Fibroblast of mammary gland (primary cell): ENCODE measurements around the gene ABCG1.

Experiments used
- DNase-seq: peaks from one replicate; pipeline ENCODE4 v3.0.0-alpha.2; 2010; ENCODE audit warnings: low read depth
- H3K4me3 ChIP-seq: 2 replicates; pipeline ENCODE4 v1.5.1; 2011; ENCODE audit warnings: low read depth, mild to moderate bottlenecking, low read length, moderate library complexity; ENCODE audit not compliant: control insufficient read depth
- TF ChIP-seq, protein P1 (sequence below): conservative IDR thresholded peaks from 2 replicates; pipeline ENCODE4 v1.5.1; 2011; ENCODE audit warnings: low read depth, low read length, inconsistent platforms; ENCODE audit not compliant: control insufficient read depth, insufficient read depth

Gene ABCG1

DNA sequence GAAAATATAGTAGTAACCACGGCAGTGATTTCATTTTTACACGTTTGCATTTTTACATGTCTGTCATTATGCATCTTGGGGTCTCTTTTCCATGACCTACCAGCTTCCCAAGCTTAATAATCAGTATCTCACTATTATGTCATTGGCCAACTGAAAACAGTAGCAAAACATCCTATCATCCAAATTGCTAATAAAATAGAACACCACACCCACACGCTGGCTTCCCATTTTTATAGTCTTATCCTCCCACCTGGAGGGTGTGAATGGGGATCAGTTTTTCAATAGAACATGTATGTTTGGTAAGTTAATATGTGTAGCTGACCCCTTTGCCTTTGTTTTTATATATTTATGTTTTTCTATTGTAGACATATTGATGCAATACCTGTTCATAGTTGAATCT lies 84.5 kb downstream of the ABCG1 start:
- TF ChIP-seq, protein P1, sequence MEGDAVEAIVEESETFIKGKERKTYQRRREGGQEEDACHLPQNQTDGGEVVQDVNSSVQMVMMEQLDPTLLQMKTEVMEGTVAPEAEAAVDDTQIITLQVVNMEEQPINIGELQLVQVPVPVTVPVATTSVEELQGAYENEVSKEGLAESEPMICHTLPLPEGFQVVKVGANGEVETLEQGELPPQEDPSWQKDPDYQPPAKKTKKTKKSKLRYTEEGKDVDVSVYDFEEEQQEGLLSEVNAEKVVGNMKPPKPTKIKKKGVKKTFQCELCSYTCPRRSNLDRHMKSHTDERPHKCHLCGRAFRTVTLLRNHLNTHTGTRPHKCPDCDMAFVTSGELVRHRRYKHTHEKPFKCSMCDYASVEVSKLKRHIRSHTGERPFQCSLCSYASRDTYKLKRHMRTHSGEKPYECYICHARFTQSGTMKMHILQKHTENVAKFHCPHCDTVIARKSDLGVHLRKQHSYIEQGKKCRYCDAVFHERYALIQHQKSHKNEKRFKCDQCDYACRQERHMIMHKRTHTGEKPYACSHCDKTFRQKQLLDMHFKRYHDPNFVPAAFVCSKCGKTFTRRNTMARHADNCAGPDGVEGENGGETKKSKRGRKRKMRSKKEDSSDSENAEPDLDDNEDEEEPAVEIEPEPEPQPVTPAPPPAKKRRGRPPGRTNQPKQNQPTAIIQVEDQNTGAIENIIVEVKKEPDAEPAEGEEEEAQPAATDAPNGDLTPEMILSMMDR = no peak
- H3K4me3 ChIP-seq = no peak overlapping the region
- DNase-seq = no peak

DNA sequence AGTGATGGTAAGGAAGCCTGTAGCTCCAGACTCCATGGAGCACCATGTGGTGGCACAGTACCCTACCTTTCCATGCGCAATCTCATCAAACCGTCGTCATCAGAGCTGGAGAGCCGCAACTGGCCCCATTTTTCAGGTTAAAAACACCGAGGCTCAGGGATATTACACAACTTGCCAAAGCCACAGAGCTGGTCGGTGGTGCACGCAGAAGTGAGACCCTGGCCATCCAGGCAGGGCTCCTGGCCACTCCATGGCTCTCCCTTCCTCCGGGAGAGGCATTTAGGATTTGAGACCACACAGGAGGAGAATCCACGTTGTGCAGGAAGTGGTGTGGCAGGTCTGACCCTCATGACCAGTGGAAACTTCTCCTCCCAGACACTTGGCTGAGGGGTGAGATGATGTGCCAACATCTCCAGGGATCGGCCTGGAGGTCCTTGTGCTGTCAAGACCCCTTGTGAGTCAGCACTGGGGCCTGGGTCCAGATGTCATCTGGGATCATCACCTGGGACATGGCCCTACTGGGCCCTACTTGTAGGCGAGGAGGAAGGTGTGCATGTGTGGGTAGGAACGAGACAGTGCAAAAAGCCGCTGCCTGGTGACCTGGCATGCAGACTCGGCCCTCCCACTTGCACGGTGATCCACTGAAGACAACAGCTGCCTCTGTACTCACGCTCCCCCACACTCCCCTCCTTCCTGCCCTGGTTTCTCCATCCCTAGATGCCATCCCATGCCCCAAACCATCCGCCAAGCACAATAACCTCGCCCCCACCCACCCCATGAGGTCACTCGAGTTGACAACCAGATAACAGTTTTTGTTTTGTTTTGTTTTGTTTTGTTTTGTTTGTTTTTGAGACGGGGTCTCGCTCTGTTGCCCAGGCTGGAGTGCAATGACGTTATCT lies 85.9 kb downstream of the ABCG1 start:
- TF ChIP-seq, protein P1 = no peak
- no peak overlapping the region for H3K4me3 ChIP-seq
- DNase-seq = no peak

DNA sequence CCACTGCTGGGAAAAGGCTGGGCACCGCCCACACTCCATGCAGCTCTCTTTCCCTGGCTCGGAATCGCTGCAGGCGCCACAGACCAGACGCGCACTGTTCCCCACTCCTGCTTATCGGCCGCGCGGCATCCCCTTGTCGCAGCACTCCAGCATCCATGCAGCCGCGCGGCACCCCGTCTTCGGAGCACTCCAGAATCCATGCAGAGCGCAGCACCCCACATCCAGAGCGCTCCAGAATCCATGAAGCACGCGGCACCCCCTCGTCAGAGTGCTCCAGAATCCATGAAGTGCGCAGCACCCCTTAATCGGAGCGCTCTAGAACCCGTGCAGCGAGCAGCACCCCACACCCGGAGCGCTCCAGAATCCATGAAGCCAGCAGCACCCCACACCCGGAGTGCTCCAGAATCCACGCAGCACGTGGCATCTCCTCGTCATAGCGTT lies 86.8 kb downstream of the ABCG1 start:
- DNase-seq = no peak
- no peak overlapping the region for H3K4me3 ChIP-seq
- TF ChIP-seq, protein P1 = no peak

DNA sequence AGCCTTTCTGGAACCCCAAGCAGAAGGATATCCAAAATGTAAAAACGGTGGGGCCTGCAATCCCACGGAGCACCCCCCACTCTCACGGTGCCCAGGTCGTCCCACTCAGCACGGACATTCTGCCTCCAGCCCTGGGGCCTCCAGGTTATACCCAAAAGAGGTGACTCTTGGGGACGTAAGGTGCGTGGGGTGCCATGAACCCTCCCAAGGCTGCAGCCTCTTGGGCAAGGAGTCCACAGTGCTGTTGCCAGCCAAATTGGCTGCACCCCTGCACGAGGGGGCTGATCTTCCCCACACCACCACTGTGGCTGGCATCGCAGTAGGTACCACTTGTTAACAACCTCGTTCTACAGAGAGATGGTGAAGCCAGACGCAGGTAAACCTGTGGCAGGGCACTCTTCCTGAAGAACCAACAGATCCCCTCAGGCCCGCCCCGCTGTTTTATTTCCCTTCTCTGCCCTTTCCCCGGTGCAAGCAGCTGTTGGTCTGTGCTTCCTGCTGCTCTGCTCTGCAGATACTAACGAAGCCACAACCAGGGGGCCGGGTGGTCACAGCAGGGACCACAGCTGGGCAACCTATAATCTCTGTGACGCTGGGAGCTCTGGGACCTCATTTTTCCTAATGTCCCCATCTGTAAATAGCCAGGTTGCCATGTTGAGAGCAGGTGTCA lies 87.6 kb downstream of the ABCG1 start:
- H3K4me3 ChIP-seq = no peak overlapping the region
- no peak for DNase-seq
- TF ChIP-seq, protein P1 = no peak

DNA sequence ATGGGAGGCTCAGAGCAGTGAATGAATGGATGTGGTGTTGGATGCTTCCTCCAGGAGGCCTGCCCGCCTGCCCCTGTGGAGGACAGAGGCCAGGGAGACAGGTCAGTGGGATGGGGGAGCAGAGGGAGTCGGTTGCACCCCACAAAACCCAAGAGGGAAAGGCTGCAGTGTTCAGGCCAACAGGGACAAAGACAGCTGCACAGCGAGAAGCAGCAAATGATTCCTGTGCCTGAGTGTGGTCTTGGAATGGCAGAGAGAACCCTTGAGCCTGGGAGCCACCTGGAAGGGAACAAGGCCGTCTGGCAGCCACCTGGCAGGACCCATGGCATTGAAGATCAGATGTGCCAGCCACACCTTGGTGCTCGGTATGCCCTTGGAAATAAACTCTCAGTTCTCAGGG lies 88.2 kb downstream of the ABCG1 start:
- H3K4me3 ChIP-seq = no peak overlapping the region
- DNase-seq = no peak
- TF ChIP-seq, protein P1 = no peak

DNA sequence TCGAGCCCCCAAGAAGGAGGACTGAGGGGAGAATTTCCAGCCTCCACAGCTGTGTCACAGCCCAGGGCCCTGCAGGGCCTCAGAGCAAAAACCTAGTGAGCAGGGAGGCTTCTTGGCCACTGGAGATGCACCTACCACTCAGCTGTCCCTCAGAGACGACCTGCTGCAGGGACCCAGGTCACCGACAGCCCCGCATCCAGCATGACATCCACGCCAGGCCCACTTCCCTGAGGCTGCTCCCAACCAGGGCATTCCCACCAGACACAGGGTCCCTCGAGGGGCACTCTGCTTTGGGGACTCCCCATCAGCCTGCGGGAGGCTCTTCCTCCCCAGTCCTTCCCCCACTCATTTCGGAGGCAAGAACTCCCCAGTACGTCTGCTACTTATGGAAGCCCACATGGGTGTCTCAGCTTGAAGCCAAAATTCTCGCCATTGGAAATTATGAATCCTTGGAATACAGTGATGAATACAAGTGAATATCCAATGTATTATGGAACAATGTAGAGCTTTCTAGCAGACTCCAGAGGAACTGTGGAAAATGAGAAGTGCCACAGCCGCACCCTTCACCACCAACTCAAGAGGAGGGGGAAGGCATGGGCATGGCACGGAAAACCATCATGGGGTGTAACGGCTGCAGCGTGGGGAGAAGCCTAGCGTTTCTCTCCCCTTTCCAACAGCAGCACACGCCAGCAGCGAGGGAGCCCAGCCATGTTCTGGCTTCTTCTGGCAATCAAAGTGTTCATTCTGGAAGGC lies 89.4 kb downstream of the ABCG1 start:
- TF ChIP-seq, protein P1 = no peak
- H3K4me3 ChIP-seq = no peak overlapping the region
- DNase-seq = no peak
